ENCODE data around the gene S100A2.

DNA sequence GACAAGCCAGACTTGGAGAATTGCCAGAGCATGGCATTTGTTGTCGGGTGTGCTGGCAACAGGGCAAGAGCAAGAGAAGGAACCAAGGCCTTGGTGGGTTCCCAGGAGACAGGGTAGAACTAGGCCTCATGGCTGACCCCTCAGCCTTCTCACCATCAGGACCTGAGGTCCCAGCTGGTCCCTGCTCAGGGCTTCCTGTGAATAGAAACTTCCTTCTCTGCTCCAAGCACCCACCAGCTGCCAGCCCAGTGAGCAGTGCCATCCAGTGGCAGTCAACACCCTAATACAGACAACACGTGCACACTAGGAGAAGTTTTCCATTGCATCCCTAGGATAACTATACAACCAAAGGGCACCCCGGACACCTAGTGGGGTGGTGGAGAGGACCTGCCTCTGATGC lies 52.6 kb downstream of the S100A2 start:
- TF ChIP-seq POLR2AphosphoS5 (IDR thresholded peaks at IDR 0.05; ENCODE audit: low read depth) (no peak), EZH2 (IDR thresholded peaks at IDR 0.05; ENCODE audit: low read depth, unreplicated experiment) (no peak), CREB1 (CRISPR knock-in tag; IDR thresholded peaks at IDR 0.05; ENCODE audit: low read depth) (no peak), NANOG (IDR thresholded peaks at IDR 0.05; ENCODE audit: borderline replicate concordance) (no peak), JUNB (IDR thresholded peaks at IDR 0.05; ENCODE audit: unreplicated experiment) (no peak), ZNF114 (CRISPR knock-in tag; IDR thresholded peaks at IDR 0.05) (no peak), EZH2phosphoT487 (IDR thresholded peaks at IDR 0.05; ENCODE audit: unreplicated experiment) (no peak), ZNF331 (CRISPR knock-in tag; IDR thresholded peaks at IDR 0.05; ENCODE audit: low read depth) (no peak), STAT1 (IDR thresholded peaks at IDR 0.05; ENCODE audit: unreplicated experiment) (no peak)
- TF ChIP-seq, protein P1, sequence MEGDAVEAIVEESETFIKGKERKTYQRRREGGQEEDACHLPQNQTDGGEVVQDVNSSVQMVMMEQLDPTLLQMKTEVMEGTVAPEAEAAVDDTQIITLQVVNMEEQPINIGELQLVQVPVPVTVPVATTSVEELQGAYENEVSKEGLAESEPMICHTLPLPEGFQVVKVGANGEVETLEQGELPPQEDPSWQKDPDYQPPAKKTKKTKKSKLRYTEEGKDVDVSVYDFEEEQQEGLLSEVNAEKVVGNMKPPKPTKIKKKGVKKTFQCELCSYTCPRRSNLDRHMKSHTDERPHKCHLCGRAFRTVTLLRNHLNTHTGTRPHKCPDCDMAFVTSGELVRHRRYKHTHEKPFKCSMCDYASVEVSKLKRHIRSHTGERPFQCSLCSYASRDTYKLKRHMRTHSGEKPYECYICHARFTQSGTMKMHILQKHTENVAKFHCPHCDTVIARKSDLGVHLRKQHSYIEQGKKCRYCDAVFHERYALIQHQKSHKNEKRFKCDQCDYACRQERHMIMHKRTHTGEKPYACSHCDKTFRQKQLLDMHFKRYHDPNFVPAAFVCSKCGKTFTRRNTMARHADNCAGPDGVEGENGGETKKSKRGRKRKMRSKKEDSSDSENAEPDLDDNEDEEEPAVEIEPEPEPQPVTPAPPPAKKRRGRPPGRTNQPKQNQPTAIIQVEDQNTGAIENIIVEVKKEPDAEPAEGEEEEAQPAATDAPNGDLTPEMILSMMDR (conservative IDR thresholded peaks at IDR 0.05; ENCODE audit: low read depth in 2 of 2): no peak
- TF ChIP-seq, protein P2, sequence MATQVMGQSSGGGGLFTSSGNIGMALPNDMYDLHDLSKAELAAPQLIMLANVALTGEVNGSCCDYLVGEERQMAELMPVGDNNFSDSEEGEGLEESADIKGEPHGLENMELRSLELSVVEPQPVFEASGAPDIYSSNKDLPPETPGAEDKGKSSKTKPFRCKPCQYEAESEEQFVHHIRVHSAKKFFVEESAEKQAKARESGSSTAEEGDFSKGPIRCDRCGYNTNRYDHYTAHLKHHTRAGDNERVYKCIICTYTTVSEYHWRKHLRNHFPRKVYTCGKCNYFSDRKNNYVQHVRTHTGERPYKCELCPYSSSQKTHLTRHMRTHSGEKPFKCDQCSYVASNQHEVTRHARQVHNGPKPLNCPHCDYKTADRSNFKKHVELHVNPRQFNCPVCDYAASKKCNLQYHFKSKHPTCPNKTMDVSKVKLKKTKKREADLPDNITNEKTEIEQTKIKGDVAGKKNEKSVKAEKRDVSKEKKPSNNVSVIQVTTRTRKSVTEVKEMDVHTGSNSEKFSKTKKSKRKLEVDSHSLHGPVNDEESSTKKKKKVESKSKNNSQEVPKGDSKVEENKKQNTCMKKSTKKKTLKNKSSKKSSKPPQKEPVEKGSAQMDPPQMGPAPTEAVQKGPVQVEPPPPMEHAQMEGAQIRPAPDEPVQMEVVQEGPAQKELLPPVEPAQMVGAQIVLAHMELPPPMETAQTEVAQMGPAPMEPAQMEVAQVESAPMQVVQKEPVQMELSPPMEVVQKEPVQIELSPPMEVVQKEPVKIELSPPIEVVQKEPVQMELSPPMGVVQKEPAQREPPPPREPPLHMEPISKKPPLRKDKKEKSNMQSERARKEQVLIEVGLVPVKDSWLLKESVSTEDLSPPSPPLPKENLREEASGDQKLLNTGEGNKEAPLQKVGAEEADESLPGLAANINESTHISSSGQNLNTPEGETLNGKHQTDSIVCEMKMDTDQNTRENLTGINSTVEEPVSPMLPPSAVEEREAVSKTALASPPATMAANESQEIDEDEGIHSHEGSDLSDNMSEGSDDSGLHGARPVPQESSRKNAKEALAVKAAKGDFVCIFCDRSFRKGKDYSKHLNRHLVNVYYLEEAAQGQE (IDR thresholded peaks at IDR 0.05; ENCODE audit: unreplicated experiment): no peak
- TF ChIP-seq, protein P3, sequence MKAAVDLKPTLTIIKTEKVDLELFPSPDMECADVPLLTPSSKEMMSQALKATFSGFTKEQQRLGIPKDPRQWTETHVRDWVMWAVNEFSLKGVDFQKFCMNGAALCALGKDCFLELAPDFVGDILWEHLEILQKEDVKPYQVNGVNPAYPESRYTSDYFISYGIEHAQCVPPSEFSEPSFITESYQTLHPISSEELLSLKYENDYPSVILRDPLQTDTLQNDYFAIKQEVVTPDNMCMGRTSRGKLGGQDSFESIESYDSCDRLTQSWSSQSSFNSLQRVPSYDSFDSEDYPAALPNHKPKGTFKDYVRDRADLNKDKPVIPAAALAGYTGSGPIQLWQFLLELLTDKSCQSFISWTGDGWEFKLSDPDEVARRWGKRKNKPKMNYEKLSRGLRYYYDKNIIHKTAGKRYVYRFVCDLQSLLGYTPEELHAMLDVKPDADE (IDR thresholded peaks at IDR 0.05): no peak

Measured in GM23338 (cell line).